ENCODE data around the gene BMAL1.

DNA sequence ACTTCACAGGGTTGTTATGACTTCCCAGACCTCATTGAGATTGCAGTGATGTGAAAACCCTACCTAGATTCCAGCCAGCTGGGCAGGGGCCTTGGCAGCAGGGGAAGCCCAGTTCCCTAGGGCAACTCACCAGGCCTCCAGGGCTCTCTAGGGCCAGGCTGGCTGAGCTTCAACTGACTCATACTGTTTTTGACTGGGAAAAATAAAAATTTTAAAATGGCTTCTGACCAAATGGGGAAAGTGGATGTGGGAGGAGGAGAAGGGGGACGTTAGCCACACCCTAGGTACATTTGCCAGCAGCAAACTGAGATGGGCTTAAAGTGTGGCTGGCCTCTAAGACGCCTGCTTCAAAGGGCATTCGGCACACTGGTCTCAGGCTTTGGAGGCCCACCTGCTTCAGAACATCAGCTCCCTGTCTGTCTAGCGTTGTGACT is 39.0 kb downstream of the BMAL1 start:
- TF ChIP-seq GTF2F1 (IDR thresholded peaks at IDR 0.05; ENCODE audit: borderline replicate concordance, low read depth, low read length) (no peak), POLR2AphosphoS5 (IDR thresholded peaks at IDR 0.05; ENCODE audit: low read depth, low read length) (no peak), POLR2A (IDR thresholded peaks at IDR 0.05; ENCODE audit: control extremely low read depth in 1 of 2, low read depth in 2 of 2, low read length in 2 of 2) (no peak), EP300 (IDR thresholded peaks at IDR 0.05; ENCODE audit: borderline replicate concordance in 1 of 2, low read depth in 2 of 2, low read length in 2 of 2) (no peak), CREB1 (IDR thresholded peaks at IDR 0.05) (no peak), RNF2 (IDR thresholded peaks at IDR 0.05; ENCODE audit: borderline replicate concordance, low read depth, low read length, missing control alignments, poor library complexity, severe bottlenecking) (no peak), MAX (IDR thresholded peaks at IDR 0.05) (no peak), MAFK (IDR thresholded peaks at IDR 0.05; ENCODE audit: low read depth, low read length) (no peak)
- TF ChIP-seq, protein P1, sequence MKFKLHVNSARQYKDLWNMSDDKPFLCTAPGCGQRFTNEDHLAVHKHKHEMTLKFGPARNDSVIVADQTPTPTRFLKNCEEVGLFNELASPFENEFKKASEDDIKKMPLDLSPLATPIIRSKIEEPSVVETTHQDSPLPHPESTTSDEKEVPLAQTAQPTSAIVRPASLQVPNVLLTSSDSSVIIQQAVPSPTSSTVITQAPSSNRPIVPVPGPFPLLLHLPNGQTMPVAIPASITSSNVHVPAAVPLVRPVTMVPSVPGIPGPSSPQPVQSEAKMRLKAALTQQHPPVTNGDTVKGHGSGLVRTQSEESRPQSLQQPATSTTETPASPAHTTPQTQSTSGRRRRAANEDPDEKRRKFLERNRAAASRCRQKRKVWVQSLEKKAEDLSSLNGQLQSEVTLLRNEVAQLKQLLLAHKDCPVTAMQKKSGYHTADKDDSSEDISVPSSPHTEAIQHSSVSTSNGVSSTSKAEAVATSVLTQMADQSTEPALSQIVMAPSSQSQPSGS (IDR thresholded peaks at IDR 0.05; ENCODE audit: low read length): no peak

Data from H1 (cell line).